ENCODE measurements around the gene ARPC3. TPM values are rescaled to one million over a fixed set of nuclear protein-coding genes. Genes with fewer than 3 reads are reported as not detected.
A peak's percentile ranks its signal among the peaks of the same experiment; 100 is the strongest.

The ARPC3 gene
- total and polyA plus RNA-seq, 9 of the 15 experiments (the other 6 are each of a cell fraction or from before 2014, with no cell fraction given): 74.2 to 575 (median 345) TPM

GRCh38 chr12:110449799-110450497 lies at the start of gene ARPC3 (continued):
- peak; percentile 46 for TF ChIP-seq PRDM10 (IDR thresholded peaks at IDR 0.05; ENCODE audit: partially characterized antibody)
- no peak for TF ChIP-seq HMG20A (CRISPR knock-in tag; conservative IDR thresholded peaks at IDR 0.05)
- TF ChIP-seq HLTF (IDR thresholded peaks at IDR 0.05): peak; percentile 32; the same call in 1 of the 2 replicates
- TF ChIP-seq KAT2B (IDR thresholded peaks at IDR 0.05; ENCODE audit: low read depth, low read length): no peak
- no peak for TF ChIP-seq CBX2 (IDR thresholded peaks at IDR 0.05; ENCODE audit: insufficient read depth, low read length, poor library complexity, severe bottlenecking)
- peak; percentile 66 for TF ChIP-seq NR2C1 (IDR thresholded peaks at IDR 0.05)
- peak; percentile 56; the same call in 1 of the 2 replicates for TF ChIP-seq NR2C1 (tag; IDR thresholded peaks at IDR 0.05)
- TF ChIP-seq TEAD2 (tag; IDR thresholded peaks at IDR 0.05): no peak
- TF ChIP-seq SMAD4 (CRISPR knock-in tag; conservative IDR thresholded peaks at IDR 0.05): no peak
- no peak for TF ChIP-seq YBX1 (IDR thresholded peaks at IDR 0.05)
- TF ChIP-seq ETV5 (CRISPR knock-in tag; IDR thresholded peaks at IDR 0.05; ENCODE audit: low read depth): peak; percentile 99
- no peak; the same call in 1 of the 2 replicates for TF ChIP-seq ZBTB17 (CRISPR knock-in tag; IDR thresholded peaks at IDR 0.05)
- 0 out of 2 replicates have a peak, but pooled peaks have one; percentile 67 for TF ChIP-seq ZC3H11A (IDR thresholded peaks at IDR 0.05; ENCODE audit: low read depth, low read length)
- TF ChIP-seq NBN (IDR thresholded peaks at IDR 0.05; ENCODE audit: low read depth): no peak
- peak; percentile 77; the same call in 1 of the 2 replicates for TF ChIP-seq ARID2 (IDR thresholded peaks at IDR 0.05)
- TF ChIP-seq PCBP1 (IDR thresholded peaks at IDR 0.05; ENCODE audit: low read depth, low read length, poor library complexity, severe bottlenecking): peak; percentile 96
- peak; percentile 53; the same call in 1 of the 2 replicates for TF ChIP-seq ZBTB49 (CRISPR knock-in tag; IDR thresholded peaks at IDR 0.05; ENCODE audit: borderline replicate concordance)
- peak; percentile 69 for TF ChIP-seq ETS1 (conservative IDR thresholded peaks at IDR 0.05; ENCODE audit: control insufficient read depth, low read depth, low read length)
- no peak for TF ChIP-seq ZKSCAN3 (CRISPR knock-in tag; IDR thresholded peaks at IDR 0.05)
- TF ChIP-seq RFX1 (IDR thresholded peaks at IDR 0.05): no peak
- 0 out of 2 replicates have a peak, but pooled peaks have one; percentile 27 for TF ChIP-seq KAT7 (CRISPR knock-in tag; IDR thresholded peaks at IDR 0.05; ENCODE audit: borderline replicate concordance)
- TF ChIP-seq RCOR1 (IDR thresholded peaks at IDR 0.05; ENCODE audit: borderline replicate concordance in 1 of 2, low read depth in 2 of 2, low read length in 2 of 2): peak; percentile 15 to 62; a peak in 1 of 4 replicates
